LNCaP clone FGC (cell line): ENCODE data around the gene NUDCD3.

ENCODE experiments used
- DNase-seq: peaks from one replicate; pipeline ENCODE4 v3.0.0-alpha.2; 2011; ENCODE audit warnings: low read depth
- H3K4me3 ChIP-seq: 2 replicates; pipeline ENCODE4 v1.5.1; 2011; ENCODE audit warnings: mild to moderate bottlenecking, low read depth, low read length, control low read depth
- CTCF ChIP-seq: IDR thresholded peaks from 2 replicates; pipeline ENCODE4 v1.5.1; 2012; ENCODE audit warnings: mild to moderate bottlenecking; ENCODE audit not compliant: control insufficient read depth, insufficient read depth; ENCODE audit errors: extremely low read depth

Gene NUDCD3

GRCh38 chr7:44469461-44470134 lies 20.9 kb downstream of the NUDCD3 start:
- no peak for TF ChIP-seq CTCF
- DNase-seq, result no peak
- H3K4me3 ChIP-seq, result no peak overlapping the region

- no peak for DNase-seq
- H3K4me3 ChIP-seq, result no peak overlapping the region
- TF ChIP-seq CTCF, result no peak
These were observed 23.3 kb downstream of the NUDCD3 start for GRCh38 chr7:44467217-44467548.

GRCh38 chr7:44466300-44467216 lies 23.9 kb downstream of the NUDCD3 start:
- no peak for DNase-seq
- TF ChIP-seq CTCF, result no peak
- H3K4me3 ChIP-seq, result no peak overlapping the region

GRCh38 chr7:44465490-44465889 lies 25.0 kb downstream of the NUDCD3 start:
- DNase-seq, result no peak

GRCh38 chr7:44463169-44463808 lies 27.2 kb downstream of the NUDCD3 start:
- no peak for DNase-seq
- H3K4me3 ChIP-seq, result no peak overlapping the region
- peak; percentile 29 for TF ChIP-seq CTCF

More at GRCh38 chr7:44465490-44465889, 25.0 kb downstream of the NUDCD3 start:
- TF ChIP-seq CTCF, result no peak
- H3K4me3 ChIP-seq, result no peak overlapping the region

- no peak for TF ChIP-seq CTCF
- no peak overlapping the region for H3K4me3 ChIP-seq
- DNase-seq, result no peak
These were observed 29.1 kb downstream of the NUDCD3 start for GRCh38 chr7:44461387-44461786.
